ENCODE results near the gene SH3GL3. TPM values are rescaled to one million over a fixed set of nuclear protein-coding genes. Genes with fewer than 3 reads are reported as not detected.

Gene SH3GL3
- total RNA-seq, 4 donors from 2014 or later: 0.40 TPM; not detected in 3

DNA sequence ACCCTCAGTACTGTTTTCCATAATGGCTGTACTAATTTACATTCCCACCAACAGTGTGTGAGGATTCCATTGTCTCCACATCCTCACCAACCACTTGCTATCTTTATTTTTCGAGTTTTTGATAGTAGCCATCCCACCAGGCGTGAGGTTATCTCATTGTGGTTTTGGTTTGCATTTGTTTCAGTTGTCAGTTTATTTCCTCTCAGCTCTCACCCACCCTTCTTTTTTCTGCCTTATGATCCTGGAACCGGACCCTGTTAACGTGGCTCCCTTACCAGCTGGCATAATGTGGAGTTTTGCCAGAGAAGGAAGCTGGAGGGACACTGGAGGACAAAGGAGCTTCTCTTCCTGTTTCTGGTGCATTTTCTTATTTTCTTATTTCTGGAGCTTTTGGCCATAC is 25.1 kb upstream of the SH3GL3 start:
- no peak for DNase-seq
- H3K27ac ChIP-seq: no peak overlapping the region
- H3K4me3 ChIP-seq (replicated peaks in 1 of 3): no peak overlapping the region
- intact Hi-C loops (cut with DNase I): no loop called here
- TF ChIP-seq, protein P1, sequence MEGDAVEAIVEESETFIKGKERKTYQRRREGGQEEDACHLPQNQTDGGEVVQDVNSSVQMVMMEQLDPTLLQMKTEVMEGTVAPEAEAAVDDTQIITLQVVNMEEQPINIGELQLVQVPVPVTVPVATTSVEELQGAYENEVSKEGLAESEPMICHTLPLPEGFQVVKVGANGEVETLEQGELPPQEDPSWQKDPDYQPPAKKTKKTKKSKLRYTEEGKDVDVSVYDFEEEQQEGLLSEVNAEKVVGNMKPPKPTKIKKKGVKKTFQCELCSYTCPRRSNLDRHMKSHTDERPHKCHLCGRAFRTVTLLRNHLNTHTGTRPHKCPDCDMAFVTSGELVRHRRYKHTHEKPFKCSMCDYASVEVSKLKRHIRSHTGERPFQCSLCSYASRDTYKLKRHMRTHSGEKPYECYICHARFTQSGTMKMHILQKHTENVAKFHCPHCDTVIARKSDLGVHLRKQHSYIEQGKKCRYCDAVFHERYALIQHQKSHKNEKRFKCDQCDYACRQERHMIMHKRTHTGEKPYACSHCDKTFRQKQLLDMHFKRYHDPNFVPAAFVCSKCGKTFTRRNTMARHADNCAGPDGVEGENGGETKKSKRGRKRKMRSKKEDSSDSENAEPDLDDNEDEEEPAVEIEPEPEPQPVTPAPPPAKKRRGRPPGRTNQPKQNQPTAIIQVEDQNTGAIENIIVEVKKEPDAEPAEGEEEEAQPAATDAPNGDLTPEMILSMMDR (IDR thresholded peaks at IDR 0.05): no peak
- no peak for TF ChIP-seq POLR2A (IDR thresholded peaks at IDR 0.05)
- WGBS, 2 donors: 77 to 79% methylated on average over 4 of the region's 4 CpGs
- H3K27me3 ChIP-seq: no peaks in the 10 kb centered on the region
- no peaks in the 10 kb centered on the region for H3K36me3 ChIP-seq
- no peaks in the 10 kb centered on the region for H3K9me3 ChIP-seq
- H3K4me1 ChIP-seq: no peaks in the 10 kb centered on the region

DNA sequence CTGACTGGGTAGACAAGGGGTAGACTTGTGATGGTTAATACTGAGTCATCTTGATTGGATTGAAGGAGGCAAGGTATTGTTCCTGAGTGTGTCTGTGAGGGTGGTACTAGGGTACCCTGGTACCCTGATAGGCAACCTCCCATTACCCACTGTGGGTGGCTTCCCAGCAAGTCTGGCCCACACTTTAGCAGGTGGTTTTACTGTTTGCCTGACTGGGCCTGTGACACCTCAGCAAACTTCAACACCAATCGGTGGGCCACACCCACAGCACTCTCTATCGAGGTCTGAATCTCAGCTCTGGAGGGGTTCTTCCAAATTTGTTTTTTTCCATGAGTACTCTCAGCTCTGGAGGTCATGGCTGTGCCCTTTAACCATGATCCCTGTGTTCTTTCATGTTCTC is 24.6 kb upstream of the SH3GL3 start:
- intact Hi-C loops (cut with DNase I): no loop called here
- no peaks in the 10 kb centered on the region for H3K27me3 ChIP-seq
- DNase-seq: no peak
- no peaks in the 10 kb centered on the region for H3K9me3 ChIP-seq
- H3K4me1 ChIP-seq: no peaks in the 10 kb centered on the region
- H3K36me3 ChIP-seq: no peaks in the 10 kb centered on the region
- TF ChIP-seq, protein P1 (IDR thresholded peaks at IDR 0.05): no peak
- no peak for TF ChIP-seq POLR2A (IDR thresholded peaks at IDR 0.05)
- H3K4me3 ChIP-seq (replicated peaks in 1 of 3): no peak overlapping the region
- WGBS, 2 donors: 46 to 57% methylated on average over 2 of the region's 2 CpGs
- no peak overlapping the region for H3K27ac ChIP-seq

DNA sequence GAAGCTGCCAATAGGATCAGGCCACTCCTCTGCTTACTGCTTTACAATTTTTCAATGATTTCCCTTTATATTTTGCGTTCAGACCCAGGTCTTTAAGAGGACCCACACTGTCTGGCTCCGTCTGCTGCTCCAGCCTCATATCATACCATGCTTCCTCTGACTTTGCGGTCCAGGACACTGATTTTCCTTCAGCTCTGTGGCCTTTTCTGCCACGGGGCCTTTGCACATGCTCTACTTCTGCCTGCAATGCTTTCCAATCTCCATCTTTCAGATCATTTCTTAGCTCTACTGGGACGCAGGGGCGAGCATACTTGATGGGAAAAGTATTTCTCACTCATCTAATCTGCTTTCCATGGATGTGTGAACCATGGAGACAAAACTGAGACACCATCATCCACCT is 23.0 kb upstream of the SH3GL3 start:
- no peaks in the 10 kb centered on the region for H3K27me3 ChIP-seq
- no peak overlapping the region for H3K4me3 ChIP-seq (replicated peaks in 1 of 3)
- intact Hi-C loops (cut with DNase I): no loop called here
- TF ChIP-seq, protein P1 (IDR thresholded peaks at IDR 0.05): no peak
- no peak for TF ChIP-seq POLR2A (IDR thresholded peaks at IDR 0.05)
- 84 to 85% methylated on average over 6 of the region's 6 CpGs for WGBS, 2 donors
- no peaks in the 10 kb centered on the region for H3K36me3 ChIP-seq
- no peaks in the 10 kb centered on the region for H3K9me3 ChIP-seq
- no peak overlapping the region for H3K27ac ChIP-seq
- no peak for DNase-seq
- no peaks in the 10 kb centered on the region for H3K4me1 ChIP-seq

DNA sequence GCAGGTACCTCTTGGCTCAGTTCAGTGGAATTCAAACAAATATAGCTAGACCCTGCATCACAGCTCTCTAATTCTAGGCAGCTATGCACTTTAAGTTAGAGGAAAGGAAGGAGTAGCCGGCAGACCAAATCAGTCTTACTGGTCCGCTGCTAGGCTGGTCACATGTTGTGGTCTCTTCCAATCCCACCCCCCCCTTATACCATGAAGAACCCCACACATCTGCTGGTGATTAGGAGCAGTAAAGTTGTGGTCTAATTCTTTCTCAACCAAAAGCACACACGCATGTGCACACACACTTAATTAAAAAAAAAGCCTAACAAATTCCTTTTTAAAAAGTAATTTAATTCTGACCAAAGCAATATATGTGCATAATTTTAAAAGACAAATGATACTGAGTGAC is 16.7 kb upstream of the SH3GL3 start:
- no peaks in the 10 kb centered on the region for H3K4me1 ChIP-seq

DNA sequence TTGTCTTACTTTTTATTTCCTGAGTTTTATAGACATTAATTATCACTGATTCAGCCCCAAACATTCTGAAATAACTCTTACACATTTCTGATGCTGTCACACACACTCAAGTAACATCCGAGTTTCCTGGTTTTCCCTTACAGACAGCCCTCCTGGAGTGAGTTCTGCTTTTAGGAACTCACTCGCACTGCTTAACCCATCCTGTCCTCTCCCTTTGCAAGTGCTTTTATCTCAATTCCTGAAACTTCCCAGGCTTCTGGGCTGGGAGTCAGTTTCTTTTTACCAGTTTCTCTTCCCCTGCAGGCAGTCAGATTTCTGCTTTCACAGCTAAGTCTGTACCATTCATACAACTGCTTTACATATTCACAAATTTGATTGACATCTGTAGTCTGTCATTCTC is 15.6 kb upstream of the SH3GL3 start:
- no peak overlapping the region for H3K27ac ChIP-seq
- 51 to 52% methylated on average over 2 of the region's 2 CpGs for WGBS, 2 donors
- no peaks in the 10 kb centered on the region for H3K27me3 ChIP-seq
- DNase-seq: no peak
- intact Hi-C loops (cut with DNase I): no loop called here
- no peaks in the 10 kb centered on the region for H3K36me3 ChIP-seq
- H3K4me3 ChIP-seq (replicated peaks in 1 of 3): no peak overlapping the region
- H3K9me3 ChIP-seq: no peaks in the 10 kb centered on the region
- TF ChIP-seq, protein P1 (IDR thresholded peaks at IDR 0.05): no peak
- no peak for TF ChIP-seq POLR2A (IDR thresholded peaks at IDR 0.05)
- no peaks in the 10 kb centered on the region for H3K4me1 ChIP-seq

More for the DNA sequence above, 16.7 kb upstream of the SH3GL3 start:
- no peak overlapping the region for H3K27ac ChIP-seq
- H3K27me3 ChIP-seq: no peaks in the 10 kb centered on the region
- TF ChIP-seq, protein P1 (IDR thresholded peaks at IDR 0.05): no peak
- no peak for TF ChIP-seq POLR2A (IDR thresholded peaks at IDR 0.05)
- intact Hi-C loops (cut with DNase I): no loop called here
- no peaks in the 10 kb centered on the region for H3K9me3 ChIP-seq
- H3K36me3 ChIP-seq: no peaks in the 10 kb centered on the region
- 66 to 82% methylated on average over 3 of the region's 3 CpGs for WGBS, 2 donors
- DNase-seq: no peak
- no peak overlapping the region for H3K4me3 ChIP-seq (replicated peaks in 1 of 3)
